Ramos (cell line): ENCODE results near the gene IL3.

Experiments used
- in situ Hi-C: fragments of 300-500 bp; cut with MboI; formaldehyde crosslinking; loops from one replicate; pipeline ENCODE4 v1.14.3; 2022; ENCODE audit warnings: low sequenced_read_pairs; ENCODE audit not compliant: unreplicated experiment

IL3 gene

GRCh38 chr5:132086277-132086794 lies 25.9 kb downstream of the IL3 start:
- in situ Hi-C loops = no loop called here

- in situ Hi-C loops = no loop called here
Measured at GRCh38 chr5:132087176-132087575, 26.7 kb downstream of the IL3 start.

- in situ Hi-C loops = no loop called here
Measured at GRCh38 chr5:132087661-132088060, 27.2 kb downstream of the IL3 start.

- in situ Hi-C loops = no loop called here
Measured at GRCh38 chr5:132089363-132089762, 28.9 kb downstream of the IL3 start.

- in situ Hi-C loops = no loop called here
Measured at GRCh38 chr5:132090107-132090506, 29.7 kb downstream of the IL3 start.

- in situ Hi-C loops = no loop called here
Measured at GRCh38 chr5:132093271-132093670, 32.8 kb downstream of the IL3 start.

- in situ Hi-C loops = no loop called here
Measured at GRCh38 chr5:132094393-132095076, 34.1 kb downstream of the IL3 start.

- in situ Hi-C loops = no loop called here
Measured at GRCh38 chr5:132095077-132095410, 34.6 kb downstream of the IL3 start.

GRCh38 chr5:132095424-132095972 lies 35.0 kb downstream of the IL3 start:
- in situ Hi-C loops = no loop called here

- in situ Hi-C loops = no loop called here
Measured at GRCh38 chr5:132096904-132097303, 36.4 kb downstream of the IL3 start.

- in situ Hi-C loops = no loop called here
Measured at GRCh38 chr5:132098151-132098594, 37.7 kb downstream of the IL3 start.

GRCh38 chr5:132098621-132099020 lies 38.2 kb downstream of the IL3 start:
- in situ Hi-C loops = no loop called here

GRCh38 chr5:132099076-132099748 lies 38.8 kb downstream of the IL3 start:
- in situ Hi-C loops = no loop called here

- in situ Hi-C loops = no loop called here
Measured at GRCh38 chr5:132099905-132100304, 39.5 kb downstream of the IL3 start.

GRCh38 chr5:132100672-132101261 lies 40.3 kb downstream of the IL3 start:
- in situ Hi-C loops = no loop called here

- in situ Hi-C loops = no loop called here
Measured at GRCh38 chr5:132101385-132101880, 41.0 kb downstream of the IL3 start.

GRCh38 chr5:132102101-132102701 lies 41.7 kb downstream of the IL3 start:
- in situ Hi-C loops = no loop called here

GRCh38 chr5:132102944-132103331 lies 42.5 kb downstream of the IL3 start:
- in situ Hi-C loops = no loop called here

- in situ Hi-C loops = no loop called here
Measured at GRCh38 chr5:132103332-132103951, 43.0 kb downstream of the IL3 start.

- in situ Hi-C loops = no loop called here
Measured at GRCh38 chr5:132103969-132104391, 43.5 kb downstream of the IL3 start.
